ENCODE data around the gene ZACN.

GRCh38 chr17:76124582-76125390, 45.8 kb downstream of the ZACN start:
- no peak for TF ChIP-seq TAF1 (IDR thresholded peaks at IDR 0.05; ENCODE audit: borderline replicate concordance, low read depth, low read length)
- no peak for TF ChIP-seq POLR2AphosphoS5 (IDR thresholded peaks at IDR 0.05; ENCODE audit: low read depth, low read length)
- TF ChIP-seq POLR2A (IDR thresholded peaks at IDR 0.05; ENCODE audit: low read depth, low read length) = no peak
